ENCODE results near the gene PRDM1.

The PRDM1 gene

GRCh38 chr6:106085984-106086813, at the start of gene PRDM1:
Gene PRDM1 (plus strand): TSS chr6:106086336. CDS start chr6:106086554, 218 bp downstream.
- no peak for TF ChIP-seq EZH2 (IDR thresholded peaks at IDR 0.05)
- Histone ChIP-seq H3K36me3 (ENCODE audit: insufficient read depth, low read length) (no peaks in the 10 kb centered on the region), H3K4me3 (peak within 1 kb of the TSS; percentile 82), H3K27ac (no peak within 1 kb of the TSS), H3K9me3 (ENCODE audit: low read depth, low read length) (no peaks in the 10 kb centered on the region), H3K9ac (ENCODE audit: insufficient read length) (peak within 1 kb of the TSS; percentile 45)
- no peak for DNase-seq (ENCODE audit: low read depth, low spot score)

DNA sequence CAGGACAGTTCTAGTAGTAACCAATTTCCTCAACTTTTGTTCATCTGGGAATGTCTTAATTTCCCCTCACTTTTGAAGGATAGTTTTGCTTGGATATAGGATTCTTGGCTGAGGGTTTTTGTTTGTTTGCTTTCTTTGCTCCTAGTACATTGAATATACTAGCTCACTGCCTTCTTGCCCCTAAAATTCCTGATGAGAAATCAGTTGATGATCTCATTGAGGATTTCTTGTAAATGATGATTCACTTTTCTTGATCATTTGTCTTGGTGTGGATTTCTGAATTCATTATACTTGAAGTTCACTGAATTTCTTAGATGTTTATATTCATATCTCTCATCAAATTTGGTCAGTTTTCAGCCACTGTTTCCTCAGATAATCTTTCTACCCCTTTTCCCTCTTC, 49.1 kb upstream of the PRDM1 start:
- Histone ChIP-seq H3K36me3 (ENCODE audit: insufficient read depth, low read length) (no peaks in the 10 kb centered on the region), H3K4me3 (no peak overlapping the region), H3K27ac (no peak overlapping the region), H3K9me3 (ENCODE audit: low read depth, low read length) (no peaks in the 10 kb centered on the region), H3K9ac (ENCODE audit: insufficient read length) (no peak overlapping the region)
- TF ChIP-seq POLR2AphosphoS5 (IDR thresholded peaks at IDR 0.05; ENCODE audit: borderline replicate concordance, low read depth, low read length), result no peak
- no peak for TF ChIP-seq FOXP2 (optimal IDR thresholded peaks at IDR 0.05; ENCODE audit: control extremely low read depth, extremely low read length, insufficient read depth)
- TF ChIP-seq EZH2 (IDR thresholded peaks at IDR 0.05), result no peak
- DNase-seq (ENCODE audit: low read depth, low spot score), result no peak

- Histone ChIP-seq H3K4me3 (no peak overlapping the region), H3K9me3 (ENCODE audit: low read depth, low read length) (no peaks in the 10 kb centered on the region), H3K9ac (ENCODE audit: insufficient read length) (no peak overlapping the region), H3K36me3 (ENCODE audit: insufficient read depth, low read length) (no peaks in the 10 kb centered on the region), H3K27ac (no peak overlapping the region)
- DNase-seq (ENCODE audit: low read depth, low spot score), result no peak
- TF ChIP-seq POLR2AphosphoS5 (IDR thresholded peaks at IDR 0.05; ENCODE audit: borderline replicate concordance, low read depth, low read length) (no peak), FOXP2 (optimal IDR thresholded peaks at IDR 0.05; ENCODE audit: control extremely low read depth, extremely low read length, insufficient read depth) (no peak), EZH2 (IDR thresholded peaks at IDR 0.05) (no peak)
Measured at GRCh38 chr6:106039897-106040592, 46.1 kb upstream of the PRDM1 start.

- Histone ChIP-seq H3K27ac (no peak overlapping the region), H3K9ac (ENCODE audit: insufficient read length) (no peak overlapping the region), H3K4me3 (no peak overlapping the region), H3K36me3 (ENCODE audit: insufficient read depth, low read length) (no peaks in the 10 kb centered on the region), H3K9me3 (ENCODE audit: low read depth, low read length) (no peaks in the 10 kb centered on the region)
- no peak for DNase-seq (ENCODE audit: low read depth, low spot score)
- TF ChIP-seq FOXP2 (optimal IDR thresholded peaks at IDR 0.05; ENCODE audit: control extremely low read depth, extremely low read length, insufficient read depth) (no peak), POLR2AphosphoS5 (IDR thresholded peaks at IDR 0.05; ENCODE audit: borderline replicate concordance, low read depth, low read length) (no peak)
Measured at GRCh38 chr6:106044151-106044550, 42.0 kb upstream of the PRDM1 start.

DNA sequence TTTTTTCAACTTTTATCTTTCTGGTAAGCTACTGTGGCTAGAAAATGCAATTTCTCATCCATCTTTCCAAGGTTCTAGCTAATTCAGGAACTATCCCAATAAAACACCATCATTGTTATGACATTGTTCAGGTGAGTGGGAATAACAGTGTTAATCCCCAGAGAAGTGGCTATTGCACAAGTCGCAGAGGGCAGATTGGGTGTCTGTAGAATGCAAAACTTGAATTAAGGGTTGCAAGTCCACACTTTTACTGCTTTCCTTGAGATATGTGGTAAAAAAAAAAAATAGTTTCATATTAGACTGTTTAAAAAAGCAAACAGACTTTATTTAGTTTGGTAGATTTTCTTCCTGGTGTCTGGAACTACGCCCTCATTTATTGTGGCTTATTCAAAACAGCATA, 41.1 kb upstream of the PRDM1 start:
- no peak for DNase-seq (ENCODE audit: low read depth, low spot score)

GRCh38 chr6:106046116-106046853, 39.9 kb upstream of the PRDM1 start:
- Histone ChIP-seq H3K9ac (ENCODE audit: insufficient read length) (no peak overlapping the region), H3K27ac (no peak overlapping the region), H3K9me3 (ENCODE audit: low read depth, low read length) (no peaks in the 10 kb centered on the region), H3K36me3 (ENCODE audit: insufficient read depth, low read length) (no peaks in the 10 kb centered on the region), H3K4me3 (no peak overlapping the region)
- TF ChIP-seq EZH2 (IDR thresholded peaks at IDR 0.05) (no peak), POLR2AphosphoS5 (IDR thresholded peaks at IDR 0.05; ENCODE audit: borderline replicate concordance, low read depth, low read length) (no peak), FOXP2 (optimal IDR thresholded peaks at IDR 0.05; ENCODE audit: control extremely low read depth, extremely low read length, insufficient read depth) (no peak)
- no peak for DNase-seq (ENCODE audit: low read depth, low spot score)

More for the DNA sequence above, 41.1 kb upstream of the PRDM1 start:
- H3K9ac ChIP-seq (ENCODE audit: insufficient read length), result no peak overlapping the region
- no peak overlapping the region for H3K4me3 ChIP-seq
- no peaks in the 10 kb centered on the region for H3K36me3 ChIP-seq (ENCODE audit: insufficient read depth, low read length)
- no peak for TF ChIP-seq EZH2 (IDR thresholded peaks at IDR 0.05)
- no peak for TF ChIP-seq FOXP2 (optimal IDR thresholded peaks at IDR 0.05; ENCODE audit: control extremely low read depth, extremely low read length, insufficient read depth)
- TF ChIP-seq POLR2AphosphoS5 (IDR thresholded peaks at IDR 0.05; ENCODE audit: borderline replicate concordance, low read depth, low read length), result no peak
- no peaks in the 10 kb centered on the region for H3K9me3 ChIP-seq (ENCODE audit: low read depth, low read length)
- H3K27ac ChIP-seq, result no peak overlapping the region

- Histone ChIP-seq H3K36me3 (ENCODE audit: insufficient read depth, low read length) (no peaks in the 10 kb centered on the region), H3K9me3 (ENCODE audit: low read depth, low read length) (no peaks in the 10 kb centered on the region), H3K27ac (no peak overlapping the region), H3K4me3 (no peak overlapping the region), H3K9ac (ENCODE audit: insufficient read length) (no peak overlapping the region)
- no peak for DNase-seq (ENCODE audit: low read depth, low spot score)
- TF ChIP-seq EZH2 (IDR thresholded peaks at IDR 0.05), result no peak
- no peak for TF ChIP-seq POLR2AphosphoS5 (IDR thresholded peaks at IDR 0.05; ENCODE audit: borderline replicate concordance, low read depth, low read length)
- TF ChIP-seq FOXP2 (optimal IDR thresholded peaks at IDR 0.05; ENCODE audit: control extremely low read depth, extremely low read length, insufficient read depth), result no peak
Measured at GRCh38 chr6:106046854-106047200, 39.3 kb upstream of the PRDM1 start.

GRCh38 chr6:106048336-106048735, 37.8 kb upstream of the PRDM1 start:
- DNase-seq (ENCODE audit: low read depth, low spot score), result no peak
- H3K9ac ChIP-seq (ENCODE audit: insufficient read length), result no peak overlapping the region
- no peaks in the 10 kb centered on the region for H3K9me3 ChIP-seq (ENCODE audit: low read depth, low read length)
- TF ChIP-seq POLR2AphosphoS5 (IDR thresholded peaks at IDR 0.05; ENCODE audit: borderline replicate concordance, low read depth, low read length), result no peak
- TF ChIP-seq EZH2 (IDR thresholded peaks at IDR 0.05), result no peak
- TF ChIP-seq FOXP2 (optimal IDR thresholded peaks at IDR 0.05; ENCODE audit: control extremely low read depth, extremely low read length, insufficient read depth), result no peak
- H3K36me3 ChIP-seq (ENCODE audit: insufficient read depth, low read length), result no peaks in the 10 kb centered on the region
- H3K4me3 ChIP-seq, result no peak overlapping the region
- H3K27ac ChIP-seq, result no peak overlapping the region
